K562 (cell line): ENCODE results near the gene NR1I3. TPM values are rescaled to one million over a fixed set of nuclear protein-coding genes. Genes with fewer than 3 reads are reported as not detected.

Source experiments
- CHD4 ChIP-seq: fragments of 200-600 bp; sonication (generic); IDR thresholded peaks from 3 replicates; pipeline ENCODE4 v1.6.1; 2012; ENCODE audit warnings: low read depth, mild to moderate bottlenecking, mixed read lengths, low read length, inconsistent platforms; ENCODE audit not compliant: insufficient read depth, insufficient replicate concordance, poor library complexity, severe bottlenecking
- ETV1 ChIP-seq: fragments of 450-650 bp; conservative IDR thresholded peaks from 2 replicates; pipeline ENCODE4 v1.6.1; 2016; ENCODE audit warnings: missing genetic modification characterization, control low read depth, low read depth, missing compliant biosample characterization
- HMBOX1 ChIP-seq: sonication (generic); IDR thresholded peaks from 2 replicates; pipeline ENCODE4 v1.6.1; 2016
- JUND ChIP-seq, 2 experiments: IDR thresholded peaks; 2 replicates in 1 of 2; 3 replicates in 1 of 2; pipeline ENCODE4 v1.6.1; 2011; ENCODE audit warnings: borderline replicate concordance in 2 of 2, low read depth in 2 of 2, low read length in 2 of 2, improper control_type of control experiment in 1 of 2, missing biosample characterization in 1 of 2, missing genetic modification characterization in 1 of 2, missing genetic modification reagents in 1 of 2
- NONO ChIP-seq, 2 experiments: fragments of 200-400 bp in 1 of 2; fragments of 450-650 bp in 1 of 2; formaldehyde crosslinking in 1 of 2; IDR thresholded peaks; 2 replicates each; pipeline ENCODE4 v1.6.1; 2017; ENCODE audit warnings: low read depth in 2 of 2, mild to moderate bottlenecking in 2 of 2, moderate library complexity in 2 of 2, low read length in 1 of 2
- NR4A1 ChIP-seq, 2 experiments: fragments of 250-450 bp in 1 of 2; fragments of 450-650 bp in 1 of 2; sonication (Bioruptor Pico) in 1 of 2; IDR thresholded peaks; 2 replicates each; pipeline versions ENCODE4 v1.4.0 to v1.6.1; 2016 to 2020; ENCODE audit warnings: mild to moderate bottlenecking in 2 of 2, missing compliant biosample characterization in 1 of 2, missing genetic modification characterization in 1 of 2, moderate library complexity in 1 of 2
- SMAD4 ChIP-seq: fragments of 250-450 bp; sonication (Bioruptor Pico); conservative IDR thresholded peaks from 2 replicates; pipeline ENCODE4 v1.8.0; 2021; ENCODE audit warnings: inconsistent platforms, mild to moderate bottlenecking, moderate library complexity
- TAL1 ChIP-seq: fragments of 450-650 bp; IDR thresholded peaks from 2 replicates; pipeline ENCODE4 v1.6.1; 2016; ENCODE audit warnings: mild to moderate bottlenecking
- TEAD4 ChIP-seq, 2 experiments: sonication (generic) in 1 of 2; formaldehyde crosslinking in 1 of 2; IDR thresholded peaks; 2 replicates each; pipeline versions ENCODE4 v1.6.1 to v1.8.0; 2012 to 2022; ENCODE audit warnings: borderline replicate concordance in 1 of 2, inconsistent platforms in 1 of 2, low read length in 1 of 2, mild to moderate bottlenecking in 1 of 2, missing genetic modification reagents in 1 of 2
- THRAP3 ChIP-seq: fragments of 450-650 bp; IDR thresholded peaks from 2 replicates; pipeline ENCODE4 v1.6.1; 2016; ENCODE audit warnings: mild to moderate bottlenecking, inconsistent platforms, borderline replicate concordance
- ZNF384 ChIP-seq: IDR thresholded peaks from 2 replicates; pipeline ENCODE4 v1.6.1; 2012; ENCODE audit warnings: low read depth, low read length, improper control_type of control experiment
- ZNF431 ChIP-seq: sonication (generic); formaldehyde crosslinking; IDR thresholded peaks from 2 replicates; pipeline ENCODE4 v1.8.0; 2022; ENCODE audit warnings: mild to moderate bottlenecking, missing genetic modification reagents
- ZNF57 ChIP-seq: fragments of 450-650 bp; formaldehyde crosslinking; IDR thresholded peaks from 2 replicates; pipeline ENCODE4 v1.4.0; 2020; ENCODE audit warnings: mild to moderate bottlenecking, moderate library complexity
- ZNF644 ChIP-seq: fragments of 200-800 bp; sonication (Bioruptor generic); IDR thresholded peaks from 2 replicates; pipeline ENCODE4 v1.6.1; 2016; ENCODE audit warnings: low read depth, missing genetic modification characterization, missing compliant biosample characterization
- ZNF76 ChIP-seq: fragments of 250-450 bp; sonication (Bioruptor Pico); IDR thresholded peaks from 2 replicates; pipeline ENCODE4 v1.4.0; 2020; ENCODE audit warnings: mild to moderate bottlenecking, moderate library complexity, borderline replicate concordance
- polyA plus RNA-seq, 8 experiments: library from polyadenylated mRNA; depleted of rRNA in 4 of 8; stranded (reverse) in 5 of 8; unstranded in 3 of 8; fragments of >200 nt; fragmentation: Nextera tagmentation in 2 of 8; fragmentation: Illumina TruSeq in 1 of 8; extraction: Ambion mirVana in 2 of 8; extraction: Trizol in 1 of 8; gene quantifications; 2 replicates each; pipeline versions ENCODE4 v1.2.1 to v1.2.3, GENCODE V29; 2011 to 2014; ENCODE audit warnings: inconsistent platforms in 1 of 8, missing spikeins in 1 of 8
- total RNA-seq, 7 experiments: library from RNA; depleted of rRNA in 6 of 7; stranded (reverse); fragments of >200 nt in 6 of 7; fragmentation: Illumina TruSeq in 2 of 7; extraction: Trizol in 2 of 7; gene quantifications; 2 replicates each; pipeline versions ENCODE4 v1.2.1 to v1.2.3, GENCODE V29; 2011 to 2021; ENCODE audit warnings: low replicate concordance in 1 of 7
- TF ChIP-seq, protein P1 (sequence below): fragments of 450-650 bp; IDR thresholded peaks from 2 replicates; pipeline ENCODE4 v1.6.1; 2016; ENCODE audit warnings: low read depth

The NR1I3 gene
- total and polyA plus RNA-seq, 9 of the 15 experiments (the other 6 are each of a cell fraction or from before 2014, with no cell fraction given) = 0.11 TPM; not detected in 8

- TF ChIP-seq NR4A1 (CRISPR knock-in tag; IDR thresholded peaks at IDR 0.05) = no peak
- TF ChIP-seq NR4A1 (tag; IDR thresholded peaks at IDR 0.05) = peak; percentile 45
- TF ChIP-seq ZNF384 = no peak
- TF ChIP-seq TEAD4 (IDR thresholded peaks at IDR 0.05; ENCODE audit: low read length) = no peak
- 0 out of 2 replicates have a peak, but pooled peaks have one; percentile 37 for TF ChIP-seq TEAD4 (CRISPR knock-in tag; IDR thresholded peaks at IDR 0.05; ENCODE audit: borderline replicate concordance)
- TF ChIP-seq CHD4 = no peak
- no peak for TF ChIP-seq THRAP3
- no peak for TF ChIP-seq HMBOX1
- no peak; the same call in none of the 2 replicates for TF ChIP-seq SMAD4 (CRISPR knock-in tag)
- TF ChIP-seq, protein P1, sequence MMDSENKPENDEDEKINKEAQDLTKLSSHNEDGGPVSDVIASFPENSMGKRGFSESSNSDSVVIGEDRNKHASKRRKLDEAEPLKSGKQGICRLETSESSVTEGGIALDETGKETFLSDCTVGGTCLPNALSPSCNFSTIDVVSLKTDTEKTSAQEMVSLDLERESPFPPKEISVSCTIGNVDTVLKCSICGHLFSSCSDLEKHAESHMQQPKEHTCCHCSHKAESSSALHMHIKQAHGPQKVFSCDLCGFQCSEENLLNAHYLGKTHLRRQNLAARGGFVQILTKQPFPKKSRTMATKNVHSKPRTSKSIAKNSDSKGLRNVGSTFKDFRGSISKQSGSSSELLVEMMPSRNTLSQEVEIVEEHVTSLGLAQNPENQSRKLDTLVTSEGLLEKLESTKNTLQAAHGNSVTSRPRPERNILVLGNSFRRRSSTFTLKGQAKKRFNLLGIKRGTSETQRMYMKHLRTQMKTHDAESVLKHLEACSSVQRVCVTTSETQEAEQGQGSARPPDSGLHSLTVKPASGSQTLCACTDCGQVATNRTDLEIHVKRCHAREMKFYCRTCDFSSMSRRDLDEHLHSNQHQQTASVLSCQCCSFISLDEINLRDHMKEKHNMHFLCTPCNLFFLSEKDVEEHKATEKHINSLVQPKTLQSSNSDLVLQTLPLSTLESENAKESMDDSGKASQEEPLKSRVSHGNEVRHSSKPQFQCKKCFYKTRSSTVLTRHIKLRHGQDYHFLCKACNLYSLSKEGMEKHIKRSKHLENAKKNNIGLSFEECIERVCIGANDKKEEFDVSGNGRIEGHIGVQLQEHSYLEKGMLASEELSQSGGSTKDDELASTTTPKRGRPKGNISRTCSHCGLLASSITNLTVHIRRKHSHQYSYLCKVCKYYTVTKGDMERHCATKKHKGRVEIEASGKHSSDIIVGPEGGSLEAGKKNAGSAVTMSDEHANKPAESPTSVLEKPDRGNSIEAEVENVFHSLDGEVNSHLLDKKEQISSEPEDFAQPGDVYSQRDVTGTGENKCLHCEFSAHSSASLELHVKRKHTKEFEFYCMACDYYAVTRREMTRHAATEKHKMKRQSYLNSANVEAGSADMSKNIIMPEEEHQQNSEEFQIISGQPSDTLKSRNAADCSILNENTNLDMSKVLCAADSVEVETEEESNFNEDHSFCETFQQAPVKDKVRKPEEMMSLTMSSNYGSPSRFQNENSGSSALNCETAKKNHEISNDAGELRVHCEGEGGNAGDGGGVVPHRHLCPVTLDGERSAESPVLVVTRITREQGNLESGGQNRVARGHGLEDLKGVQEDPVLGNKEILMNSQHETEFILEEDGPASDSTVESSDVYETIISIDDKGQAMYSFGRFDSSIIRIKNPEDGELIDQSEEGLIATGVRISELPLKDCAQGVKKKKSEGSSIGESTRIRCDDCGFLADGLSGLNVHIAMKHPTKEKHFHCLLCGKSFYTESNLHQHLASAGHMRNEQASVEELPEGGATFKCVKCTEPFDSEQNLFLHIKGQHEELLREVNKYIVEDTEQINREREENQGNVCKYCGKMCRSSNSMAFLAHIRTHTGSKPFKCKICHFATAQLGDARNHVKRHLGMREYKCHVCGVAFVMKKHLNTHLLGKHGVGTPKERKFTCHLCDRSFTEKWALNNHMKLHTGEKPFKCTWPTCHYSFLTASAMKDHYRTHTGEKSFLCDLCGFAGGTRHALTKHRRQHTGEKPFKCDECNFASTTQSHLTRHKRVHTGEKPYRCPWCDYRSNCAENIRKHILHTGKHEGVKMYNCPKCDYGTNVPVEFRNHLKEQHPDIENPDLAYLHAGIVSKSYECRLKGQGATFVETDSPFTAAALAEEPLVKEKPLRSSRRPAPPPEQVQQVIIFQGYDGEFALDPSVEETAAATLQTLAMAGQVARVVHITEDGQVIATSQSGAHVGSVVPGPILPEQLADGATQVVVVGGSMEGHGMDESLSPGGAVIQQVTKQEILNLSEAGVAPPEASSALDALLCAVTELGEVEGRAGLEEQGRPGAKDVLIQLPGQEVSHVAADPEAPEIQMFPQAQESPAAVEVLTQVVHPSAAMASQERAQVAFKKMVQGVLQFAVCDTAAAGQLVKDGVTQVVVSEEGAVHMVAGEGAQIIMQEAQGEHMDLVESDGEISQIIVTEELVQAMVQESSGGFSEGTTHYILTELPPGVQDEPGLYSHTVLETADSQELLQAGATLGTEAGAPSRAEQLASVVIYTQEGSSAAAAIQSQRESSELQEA = no peak
- TF ChIP-seq TAL1 = no peak
- TF ChIP-seq ZNF644 (tag) = 0 out of 2 replicates have a peak, but pooled peaks have one; percentile 33
- TF ChIP-seq ZNF57 (CRISPR knock-in tag) = no peak
- no peak for TF ChIP-seq ZNF76 (CRISPR knock-in tag)
- no peak for TF ChIP-seq ZNF431 (CRISPR knock-in tag)
- TF ChIP-seq JUND (IDR thresholded peaks at IDR 0.05; ENCODE audit: borderline replicate concordance, low read depth, low read length) = 0 out of 2 replicates have a peak, but pooled peaks have one; percentile 1
- TF ChIP-seq JUND (tag; IDR thresholded peaks at IDR 0.05; ENCODE audit: borderline replicate concordance, low read depth, low read length) = no peak; the same call in 2 of the 3 replicates
- TF ChIP-seq ETV1 = no peak
- TF ChIP-seq NONO (IDR thresholded peaks at IDR 0.05; ENCODE audit: low read depth in 2 of 2, low read length in 1 of 2) = no peak
Measured at GRCh38 chr1:161200992-161201835, 36.8 kb downstream of the NR1I3 start (continued).
